Astrocyte (in vitro differentiated cells and primary cell): Measurements from ENCODE around the gene SELL.

ENCODE experiments used
- CTCF ChIP-seq: IDR thresholded peaks from 2 replicates; pipeline ENCODE4 v1.5.1; 2011; ENCODE audit warnings: low read depth, mild to moderate bottlenecking, inconsistent platforms, low read length, moderate library complexity; ENCODE audit not compliant: insufficient read depth
- EZH2 ChIP-seq: IDR thresholded peaks from 2 replicates; pipeline ENCODE4 v1.6.1; 2012; ENCODE audit warnings: mild to moderate bottlenecking, low read length, inconsistent platforms; ENCODE audit not compliant: insufficient read depth

DNA sequence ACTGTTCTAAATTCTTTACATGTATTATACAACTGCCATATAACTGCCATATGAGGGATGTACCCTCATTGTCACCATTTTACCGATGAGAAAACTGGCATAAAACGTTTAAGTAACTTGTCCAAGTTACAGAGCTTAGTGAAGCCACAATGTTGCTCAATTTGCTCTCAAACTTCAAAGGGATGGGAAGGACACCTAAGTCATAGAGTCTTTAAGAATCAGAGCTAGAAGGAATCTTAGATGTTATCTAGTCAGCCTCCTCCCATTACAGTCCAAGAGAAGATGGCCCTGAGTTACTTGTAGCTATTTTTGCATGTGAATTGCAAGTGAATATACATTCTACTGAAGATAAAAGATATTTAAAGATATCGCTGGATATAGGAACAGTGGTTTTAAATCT, 31.7 kb downstream of the SELL start:
- TF ChIP-seq CTCF (no peak), EZH2 (no peak)
